B cell (primary cell): Measurements from ENCODE around the gene CRLF2. TPM values are rescaled to one million over a fixed set of nuclear protein-coding genes. Genes with fewer than 3 reads are reported as not detected.
"Not testable (repeated sequence)": the region's sequence is repeated elsewhere in the genome, so short reads cannot be mapped to it uniquely, and the experiment has no call there.

Experiments used
- ATAC-seq: fragments of 200-7000 bp; cut with Tn5 transposase; one replicate; pipeline ENCODE4 v1.10.0; 2021; ENCODE audit warnings: low read depth, mild to moderate bottlenecking, moderate number of reproducible peaks, moderate library complexity
- CTCF ChIA-PET: fragments of 350-600 bp; sonication (Branson Sonifier 250); formaldehyde crosslinking; loops from one replicate; lab custom pipeline; 2021; ENCODE audit warnings: antibody characterized with exemption, inconsistent platforms; lab: Charles Lee
- POLR2A ChIA-PET: fragments of 350-600 bp; sonication (Branson Sonifier 250); formaldehyde crosslinking; loops from one replicate; lab custom pipeline; 2021; ENCODE audit warnings: antibody characterized with exemption; lab: Charles Lee
- DNase-seq: peaks from one replicate; pipeline ENCODE4 v3.0.0; 2013
- H2AFZ ChIP-seq: 2 replicates; pipeline ENCODE4 v1.6.1; 2012; ENCODE audit warnings: mild to moderate bottlenecking, low read depth, low read length; ENCODE audit not compliant: insufficient read depth, poor library complexity, severe bottlenecking
- H3K27ac ChIP-seq, 2 donors: 1 replicate in 1 of 2; 2 replicates in 1 of 2; pipeline ENCODE4 v1.5.1; 2012 to 2013; ENCODE audit warnings: low read length in 2 of 2, mild to moderate bottlenecking in 2 of 2, moderate library complexity in 1 of 2
- H3K27me3 ChIP-seq, 4 experiments: fragments of 200-600 bp in 1 of 4; sonication (generic) in 1 of 4; replicated peaks in 1 of 4; 1 replicate in 2 of 4; 2 replicates in 2 of 4; pipeline versions ENCODE4 v1.6.1 to v1.7.0; 2013 to 2016; ENCODE audit warnings: low read length in 3 of 4, mild to moderate bottlenecking in 2 of 4, mixed read lengths in 1 of 4, moderate library complexity in 1 of 4; ENCODE audit not compliant: insufficient read depth in 4 of 4, control insufficient read depth in 3 of 4; ENCODE audit errors: control extremely low read depth in 1 of 4
- H3K36me3 ChIP-seq, 2 experiments: replicated peaks in 1 of 2; 1 replicate in 1 of 2; 2 replicates in 1 of 2; pipeline versions ENCODE4 v1.6.1 to v1.7.1; 2013; ENCODE audit warnings: low read length in 1 of 2; ENCODE audit not compliant: insufficient read depth in 2 of 2, control insufficient read depth in 1 of 2; ENCODE audit errors: control extremely low read depth in 1 of 2, extremely low read depth in 1 of 2
- H3K4me1 ChIP-seq, 2 donors: fragments of 200-600 bp in 1 of 2; sonication (generic) in 1 of 2; 1 replicate in 1 of 2; 2 replicates in 1 of 2; pipeline versions ENCODE4 v1.5.1 to v1.6.1; 2013 to 2017; ENCODE audit warnings: low read length in 2 of 2; ENCODE audit not compliant: control insufficient read depth in 2 of 2, insufficient read depth in 2 of 2
- H3K4me2 ChIP-seq: replicated peaks from 2 replicates; pipeline ENCODE3; 2012; ENCODE audit warnings: mild to moderate bottlenecking, low read depth, low read length; ENCODE audit not compliant: poor library complexity, severe bottlenecking
- H3K4me3 ChIP-seq, 5 experiments: fragments of 200-600 bp in 1 of 5; sonication (generic) in 1 of 5; 1 replicate in 3 of 5; 2 replicates in 2 of 5; pipeline versions ENCODE4 v1.5.1 to v1.7.0; 2011 to 2016; ENCODE audit warnings: low read length in 4 of 5, mild to moderate bottlenecking in 4 of 5, low read depth in 2 of 5, control low read depth in 1 of 5, moderate library complexity in 1 of 5; ENCODE audit not compliant: insufficient read depth in 1 of 5; ENCODE audit errors: control extremely low read depth in 1 of 5, extremely low read depth in 1 of 5
- H3K79me2 ChIP-seq: fragments of 200-600 bp; sonication (generic); one replicate; pipeline ENCODE4 v1.6.0; 2016; ENCODE audit warnings: low read length; ENCODE audit not compliant: control insufficient read depth, insufficient read depth
- H3K9ac ChIP-seq: fragments of 200-600 bp; sonication (generic); 2 replicates; pipeline ENCODE4 v1.6.1; 2017; ENCODE audit warnings: mild to moderate bottlenecking, low read length, moderate library complexity
- H3K9me3 ChIP-seq, 3 donors: one replicate each; pipeline versions ENCODE4 v1.6.1 to v1.7.1; 2013; ENCODE audit warnings: low read length in 2 of 3; ENCODE audit not compliant: control insufficient read depth in 2 of 3, insufficient read depth in 1 of 3; ENCODE audit errors: control extremely low read depth in 1 of 3
- H4K20me1 ChIP-seq: 2 replicates; pipeline ENCODE4 v1.6.0; 2012; ENCODE audit warnings: mild to moderate bottlenecking, low read length; ENCODE audit not compliant: insufficient read depth, control insufficient read depth, poor library complexity, severe bottlenecking
- H3K27ac Mint-ChIP-seq: one replicate; pipeline ENCODE4 v1.8.0; 2021; ENCODE audit warnings: mixed read lengths
- H3K27me3 Mint-ChIP-seq: one replicate; pipeline ENCODE4 v1.8.0; 2021; ENCODE audit warnings: mixed read lengths
- H3K4me1 Mint-ChIP-seq: one replicate; pipeline ENCODE4 v1.8.0; 2021; ENCODE audit warnings: mixed read lengths
- H3K4me3 Mint-ChIP-seq: one replicate; pipeline ENCODE4 v1.8.0; 2021; ENCODE audit warnings: mixed read lengths
- H3K9me3 Mint-ChIP-seq: one replicate; pipeline ENCODE4 v1.8.0; 2022; ENCODE audit warnings: mixed read lengths; ENCODE audit not compliant: insufficient read depth
- WGBS: methylation state at CpG from one replicate; pipeline ENCODE4 v1.1.5; 2013; ENCODE audit warnings: missing lambda C conversion rate; ENCODE audit not compliant: insufficient coverage; 5-methylcytosine and 5-hydroxymethylcytosine counted together
- intact Hi-C: fragments of 100-400 bp; cut with micrococcal nuclease; formaldehyde crosslinking; loops from one replicate; pipeline ENCODE4 v1.10.0; 2022
- polyA plus RNA-seq: library from polyadenylated mRNA; depleted of rRNA; stranded (reverse); fragments of >200 nt; gene quantifications from 2 replicates; pipeline ENCODE4 v1.2.3, GENCODE V29; 2012
- total RNA-seq, 2 donors: library from RNA; stranded (reverse); fragments of 120-200 nt in 1 of 2; gene quantifications; 1 replicate in 1 of 2; 2 replicates in 1 of 2; pipeline versions ENCODE4 v1.2.3 to v1.2.4, GENCODE V29; 2013 to 2022

CRLF2 gene
- total and polyA plus RNA-seq, 2 donors (not counting 1 experiment from before 2014, with no cell fraction given) = not detected

DNA sequence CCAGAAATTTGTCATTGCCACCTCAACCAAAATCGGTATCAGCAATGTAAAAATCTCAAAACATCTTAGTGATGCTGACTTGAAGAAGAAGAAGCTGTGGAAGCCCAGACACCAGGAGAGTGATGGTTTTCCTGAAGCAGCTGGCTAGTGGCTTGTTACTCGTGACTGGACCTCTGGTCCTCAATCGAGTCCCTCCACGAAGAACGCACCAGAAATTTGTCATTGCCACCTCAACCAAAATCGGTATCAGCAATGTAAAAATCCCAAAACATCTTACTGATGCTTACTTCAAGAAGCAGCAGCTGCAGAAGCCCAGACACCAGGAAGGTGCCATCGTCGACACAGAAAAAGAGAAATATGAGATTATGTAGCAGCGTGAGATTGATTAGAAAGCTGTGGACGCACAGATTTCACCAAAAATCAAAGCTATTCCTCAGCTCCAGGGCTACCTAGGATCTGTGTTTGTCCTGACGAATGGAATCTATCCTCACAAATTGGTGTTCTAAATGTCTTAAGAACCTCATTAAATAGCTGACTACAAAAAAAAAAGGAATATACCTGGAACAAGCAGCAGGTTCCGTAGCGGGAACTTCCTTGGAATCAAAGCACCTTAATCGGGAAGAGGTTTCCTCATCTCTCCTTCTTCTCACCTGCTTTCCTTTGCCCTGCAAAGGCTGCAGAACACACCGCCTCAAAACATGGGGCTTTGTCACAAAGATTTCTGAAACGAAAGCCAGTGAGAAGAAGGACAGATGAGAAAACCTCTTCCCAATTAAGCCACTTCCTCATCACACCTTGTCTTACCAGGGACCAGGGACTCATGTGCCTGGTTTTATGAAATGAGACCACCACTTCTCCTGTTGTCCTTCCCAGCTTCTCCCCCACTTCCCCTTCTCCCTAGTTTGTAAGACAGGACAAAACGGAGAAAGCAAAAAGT is 37.6 kb downstream of the CRLF2 start:
- POLR2A ChIA-PET, H3K36me3 ChIP-seq, H2AFZ ChIP-seq, H3K27me3 Mint-ChIP-seq, H3K9ac ChIP-seq, H3K9me3 Mint-ChIP-seq, H4K20me1 ChIP-seq, ATAC-seq, DNase-seq, intact Hi-C loops, H3K79me2 ChIP-seq, H3K9me3 ChIP-seq, H3K27me3 ChIP-seq, H3K27ac Mint-ChIP-seq, H3K4me3 ChIP-seq, H3K4me3 Mint-ChIP-seq, H3K4me1 ChIP-seq, H3K4me1 Mint-ChIP-seq, CTCF ChIA-PET, H3K4me2 ChIP-seq, H3K27ac ChIP-seq: not testable (repeated sequence)
- 97% methylated on average over 5 of the region's 17 CpGs for WGBS

DNA sequence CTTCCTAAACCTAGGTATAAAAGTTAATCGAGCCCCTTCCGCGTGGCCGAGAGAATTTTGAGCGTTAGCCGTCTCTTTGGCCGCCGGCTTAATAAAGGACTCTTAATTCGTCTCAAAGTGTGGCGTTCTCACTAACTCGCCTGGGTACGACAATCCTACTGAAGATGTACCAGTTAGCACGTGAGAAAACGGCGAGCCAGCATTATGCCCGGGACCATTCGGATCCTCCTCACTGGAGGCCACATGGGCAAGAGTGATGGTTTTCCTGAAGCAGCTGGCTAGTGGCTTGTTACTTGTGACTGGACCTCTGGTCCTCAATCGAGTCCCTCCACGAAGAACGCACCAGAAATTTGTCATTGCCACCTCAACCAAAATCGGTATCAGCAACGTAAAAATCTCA is 39.0 kb downstream of the CRLF2 start:
- H3K9ac ChIP-seq, DNase-seq, H3K9me3 Mint-ChIP-seq, H3K36me3 ChIP-seq, H3K27me3 Mint-ChIP-seq, H3K4me1 ChIP-seq, H3K4me3 Mint-ChIP-seq, H3K4me3 ChIP-seq, H3K27ac ChIP-seq, H3K9me3 ChIP-seq, H3K27ac Mint-ChIP-seq, H3K4me2 ChIP-seq, H4K20me1 ChIP-seq, H3K27me3 ChIP-seq, H2AFZ ChIP-seq, H3K79me2 ChIP-seq, H3K4me1 Mint-ChIP-seq, intact Hi-C loops, ATAC-seq, CTCF ChIA-PET, POLR2A ChIA-PET: not testable (repeated sequence)
- WGBS = 80% methylated on average over 17 of the region's 22 CpGs
